Stimulated activated CD8-positive, alpha-beta memory T cell treated with anti-CD3 and anti-CD28 coated beads, Interleukin-4, amount 100 ng/mL, for 24 hours (primary cell): ENCODE data around the gene CTBP2.

ENCODE experiments used
- DNase-seq: peaks from one replicate; pipeline ENCODE4 v3.0.0-alpha.2; 2020; ENCODE audit warnings: low read depth

CTBP2 gene

DNA sequence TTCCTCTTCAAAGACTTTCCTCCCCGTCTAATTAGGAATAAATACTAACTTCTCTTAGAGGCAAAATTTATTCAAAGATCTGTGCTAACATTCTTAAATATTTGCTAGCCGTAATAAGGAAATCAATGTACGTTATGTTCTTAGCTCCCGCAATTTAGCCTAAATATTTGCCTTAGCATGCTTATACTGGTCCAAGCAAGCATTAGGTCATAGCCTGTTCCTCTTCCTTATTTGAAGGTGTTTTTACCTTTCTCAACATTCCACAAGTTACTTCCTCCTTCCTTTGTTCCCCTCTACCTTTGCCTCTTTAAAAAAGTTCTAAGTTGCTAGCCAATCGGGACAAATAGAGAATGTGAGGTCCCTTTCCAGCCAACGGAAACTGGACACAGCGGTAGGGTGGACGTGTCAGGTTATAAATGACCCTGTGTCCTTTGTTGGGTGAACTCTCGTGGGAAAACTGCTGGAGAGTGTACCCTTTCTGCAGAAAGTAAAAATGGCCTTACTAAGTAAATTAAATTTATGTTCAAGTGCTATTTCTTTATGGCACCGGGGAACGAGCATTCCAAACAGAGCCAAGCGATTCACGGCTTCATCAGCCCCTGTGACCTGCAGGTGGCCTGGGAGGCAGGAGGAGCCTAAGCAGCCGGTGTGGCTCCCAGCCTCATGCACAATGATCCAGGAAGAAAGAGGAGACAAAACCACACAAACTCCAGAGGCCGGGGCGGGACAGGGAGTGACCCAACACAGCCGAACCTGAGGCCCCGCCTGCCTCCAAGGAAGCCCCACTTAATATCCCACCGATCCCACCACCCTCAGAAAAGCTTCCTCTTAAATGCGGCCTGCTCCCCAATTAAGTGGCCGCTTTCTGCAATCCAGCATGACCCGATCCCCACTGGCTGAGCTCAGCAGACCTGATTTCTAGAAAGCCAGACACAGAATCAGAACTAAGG lies 151.4 kb downstream of the CTBP2 start:
- no peak for DNase-seq

DNA sequence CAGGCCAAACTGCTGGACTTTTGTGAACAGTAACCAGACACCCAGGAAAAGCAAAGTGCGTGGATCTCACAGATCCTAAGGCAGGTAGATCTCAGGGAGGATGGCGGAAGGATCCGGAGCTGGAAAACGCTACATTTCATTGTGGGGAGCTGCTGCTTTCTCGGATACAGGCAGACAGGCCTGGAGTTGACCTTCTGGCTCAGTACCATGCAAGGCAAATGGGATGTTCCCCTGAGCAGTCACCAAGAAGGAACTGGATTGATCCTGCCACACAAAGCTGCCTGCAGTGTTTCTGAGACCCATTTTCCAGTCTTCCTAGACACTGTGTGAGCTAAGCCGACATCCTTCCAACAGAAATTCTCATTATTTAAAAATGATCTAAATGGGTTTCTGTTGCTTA lies 152.9 kb downstream of the CTBP2 start:
- no peak for DNase-seq

DNA sequence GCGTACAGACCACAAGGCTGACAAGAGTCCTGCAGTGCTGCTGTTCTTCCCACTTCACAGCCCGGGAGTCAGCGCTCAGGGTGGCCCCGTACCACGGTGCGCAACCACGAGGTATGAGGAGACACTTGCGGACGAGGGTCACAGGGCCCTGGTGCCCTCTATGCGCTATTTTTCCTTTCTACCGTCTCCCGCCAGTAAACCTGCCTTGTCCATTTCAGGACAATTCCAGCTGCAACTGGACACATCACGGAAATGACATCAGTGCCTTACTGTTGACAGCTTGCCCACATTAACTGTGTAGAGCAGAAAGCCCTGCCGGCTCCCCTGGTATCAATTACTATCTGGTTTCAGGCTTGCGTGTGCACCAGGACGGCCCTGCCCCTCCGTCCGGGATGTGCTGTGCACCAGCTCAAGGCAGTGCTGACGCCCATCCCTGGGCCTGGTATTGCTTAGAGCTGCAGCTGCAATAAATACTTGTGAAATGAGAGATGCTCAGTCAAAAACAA lies 153.4 kb downstream of the CTBP2 start:
- DNase-seq, result no peak

GRCh38 chr10:125006188-125006680 lies 154.1 kb downstream of the CTBP2 start:
- no peak for DNase-seq

GRCh38 chr10:125005312-125006187 lies 154.8 kb downstream of the CTBP2 start:
- DNase-seq, result no peak

GRCh38 chr10:125004571-125005311 lies 155.6 kb downstream of the CTBP2 start:
- DNase-seq, result no peak

DNA sequence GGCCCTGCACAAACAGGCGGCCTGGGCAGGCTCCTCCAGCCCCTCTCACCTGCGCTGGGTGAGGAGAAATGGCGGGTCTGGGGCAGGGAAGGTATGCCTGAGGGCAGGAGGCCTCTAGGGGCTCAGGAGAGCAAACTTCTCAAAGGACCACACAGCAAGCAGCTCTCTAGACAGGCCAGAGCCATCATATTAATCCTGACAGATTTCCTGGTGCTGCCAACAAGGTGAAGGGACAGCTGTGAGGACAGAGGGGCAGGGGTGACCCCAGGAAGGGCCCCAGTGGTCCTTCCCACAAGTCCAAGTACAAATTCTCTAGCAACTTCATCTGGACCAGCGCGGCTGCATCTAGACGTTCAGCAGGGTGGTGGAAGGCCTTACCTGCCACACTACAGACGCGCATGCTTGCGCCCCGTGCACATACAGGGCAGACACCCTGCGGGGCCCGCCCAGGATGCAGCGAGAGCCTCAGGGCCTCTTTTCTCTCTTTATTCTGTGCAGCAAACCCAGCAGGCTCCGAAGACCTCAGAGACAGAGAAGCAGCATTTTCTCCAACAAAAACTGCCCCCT lies 156.4 kb downstream of the CTBP2 start:
- no peak for DNase-seq

- no peak for DNase-seq
Observed at GRCh38 chr10:125003146-125003900, 157.0 kb downstream of the CTBP2 start.

DNA sequence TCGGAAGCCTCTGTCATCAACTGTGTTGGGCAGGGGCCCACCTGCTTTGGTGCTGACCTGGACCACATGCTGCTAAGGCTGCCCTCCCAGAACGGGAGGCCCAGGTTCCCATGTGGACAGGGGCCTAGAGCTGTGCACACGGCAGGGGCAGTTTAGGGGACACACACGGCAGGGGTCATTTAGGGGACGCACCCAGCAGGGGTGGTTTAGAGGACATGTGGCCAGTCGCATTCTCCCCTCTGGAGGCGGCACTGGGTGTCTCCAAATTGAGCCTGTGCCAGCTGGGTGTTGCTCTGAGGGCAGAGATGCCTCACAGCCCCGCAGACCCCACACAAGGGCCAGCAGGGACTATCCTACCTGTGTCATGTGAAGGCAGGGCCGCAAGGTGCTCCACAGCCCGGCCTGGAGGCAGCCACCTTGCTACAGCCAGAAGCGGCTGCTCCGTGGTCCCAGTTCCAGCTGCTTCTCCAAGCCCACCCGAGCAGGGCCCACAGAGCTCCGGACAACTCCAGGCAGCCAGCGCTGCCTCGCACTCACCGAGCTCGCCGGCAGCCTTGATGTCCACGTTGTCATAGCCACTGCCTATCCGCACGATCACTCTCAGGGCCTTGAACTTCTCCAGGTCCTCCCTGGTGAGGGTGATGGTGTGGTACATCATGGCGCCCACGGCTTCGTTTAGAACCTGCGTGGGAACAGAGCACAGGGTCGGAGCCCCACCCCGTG lies 157.8 kb downstream of the CTBP2 start:
- no peak for DNase-seq

DNA sequence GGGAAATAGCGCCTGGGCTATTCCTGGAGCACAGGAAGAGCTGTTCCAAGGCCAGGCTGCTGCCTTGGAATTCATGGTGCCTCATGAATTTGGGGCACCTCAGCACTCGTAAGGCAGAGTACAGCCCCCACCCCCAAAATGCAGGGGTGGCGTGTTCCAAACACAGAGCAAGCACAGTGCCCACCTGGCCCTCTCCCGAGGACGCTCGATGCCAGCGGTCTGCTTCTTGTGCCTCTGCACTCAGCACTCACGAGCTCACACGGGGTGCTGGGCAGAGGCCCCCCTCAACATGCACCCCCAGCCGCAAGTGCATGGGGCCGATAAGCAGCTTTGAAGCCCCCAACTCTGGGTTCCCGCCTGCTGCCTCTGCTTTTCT lies 158.3 kb downstream of the CTBP2 start:
- DNase-seq, result no peak

DNA sequence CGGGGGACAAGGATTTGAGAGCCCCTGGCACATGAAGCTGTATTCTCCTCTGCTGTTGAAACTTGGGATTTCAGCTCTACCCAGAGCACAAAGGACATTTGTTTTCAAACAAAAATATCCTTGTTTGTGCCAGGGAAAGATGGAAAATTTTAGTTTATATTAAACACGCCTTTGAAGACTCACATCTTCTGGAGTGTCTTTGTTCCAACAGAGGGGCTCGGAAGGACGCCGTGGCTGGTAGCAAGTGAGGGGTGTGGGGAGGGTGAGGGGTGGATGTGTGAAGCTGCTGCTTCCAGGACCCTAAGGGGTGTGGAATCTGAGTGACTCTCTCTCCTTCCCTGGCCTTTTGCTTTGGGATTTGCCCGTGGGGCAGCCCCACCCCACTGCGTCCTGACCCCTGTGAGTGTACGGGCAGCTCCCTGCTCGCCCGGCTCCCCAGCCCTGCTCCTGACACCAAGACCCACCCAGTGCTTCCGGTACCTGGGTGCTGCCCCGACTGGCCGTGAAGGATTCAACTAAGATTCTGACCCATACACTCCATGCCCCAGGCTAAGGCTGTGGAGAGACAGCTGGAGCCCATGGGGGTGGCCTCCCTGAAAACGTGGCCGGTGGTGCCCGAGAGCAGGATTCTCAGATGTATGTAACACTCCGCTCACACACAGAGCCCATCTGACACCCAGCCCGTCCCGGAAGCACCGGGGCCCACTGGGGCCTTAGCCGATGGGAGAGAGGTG lies 158.9 kb downstream of the CTBP2 start:
- DNase-seq, result no peak

GRCh38 chr10:125000366-125001312 lies 159.7 kb downstream of the CTBP2 start:
- DNase-seq, result no peak

- no peak for DNase-seq
Observed at GRCh38 chr10:124999433-125000365, 160.7 kb downstream of the CTBP2 start.

GRCh38 chr10:124998624-124999291 lies 161.6 kb downstream of the CTBP2 start:
- no peak for DNase-seq

DNA sequence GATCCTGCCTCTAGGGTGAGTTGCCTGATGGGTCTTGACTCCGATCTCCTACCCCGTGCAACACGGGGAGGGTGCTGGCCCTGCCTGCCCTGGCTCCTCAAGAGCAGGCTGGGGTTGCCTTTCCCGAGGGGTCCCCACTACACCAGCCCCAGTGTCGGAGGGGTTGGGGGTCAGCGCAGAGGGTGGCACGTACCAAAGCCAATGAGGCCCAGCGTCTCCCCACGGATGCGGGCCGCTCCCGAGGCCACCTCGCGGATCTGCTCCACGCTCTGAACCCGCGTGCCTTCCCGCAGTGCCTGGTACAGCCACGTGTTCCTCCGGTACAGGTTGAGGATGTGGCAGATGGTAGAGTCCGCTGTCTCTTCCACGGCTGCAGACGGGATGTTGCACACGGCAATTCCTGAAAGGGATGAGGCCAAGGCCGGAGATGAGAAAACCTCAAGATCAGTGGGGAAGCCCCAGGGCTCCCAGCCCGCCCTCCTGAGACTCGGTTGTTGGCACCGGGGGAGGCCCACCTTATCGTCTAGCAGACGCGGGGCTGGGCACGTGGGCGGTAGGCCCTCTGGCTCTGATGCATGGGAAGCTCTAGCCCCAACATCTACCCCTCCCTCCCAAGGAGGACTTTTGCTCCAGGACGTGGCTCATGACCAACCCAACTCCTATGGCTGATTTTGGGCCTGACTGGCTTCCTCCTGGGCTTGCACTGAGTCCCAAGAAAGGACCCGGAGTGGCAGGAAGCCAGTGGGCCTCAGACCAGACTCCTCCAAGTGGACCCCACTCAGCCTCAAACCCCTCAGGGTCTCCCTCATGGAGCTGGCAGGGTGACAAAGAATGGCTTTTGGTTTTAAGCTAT lies 162.4 kb downstream of the CTBP2 start:
- no peak for DNase-seq

- DNase-seq, result no peak
Observed at GRCh38 chr10:124997306-124997705, 163.1 kb downstream of the CTBP2 start.
